GM18858 (cell line): ENCODE data around the gene SLC6A9.

Experiments
- ATAC-seq: cut with Tn5 transposase; IDR thresholded peaks from one replicate; pipeline ENCODE4 v1.9.1; 2021; ENCODE audit not compliant: unreplicated experiment

The SLC6A9 gene

GRCh38 chr1:44048532-44049215, 17.4 kb upstream of the SLC6A9 start:
- ATAC-seq, result no peak

- no peak for ATAC-seq
Observed at GRCh38 chr1:44047131-44047530, 15.9 kb upstream of the SLC6A9 start.

GRCh38 chr1:44045064-44045463, 13.8 kb upstream of the SLC6A9 start:
- ATAC-seq, result no peak

- no peak for ATAC-seq
Observed at GRCh38 chr1:44044071-44044801, 13.0 kb upstream of the SLC6A9 start.

- no peak for ATAC-seq
Observed at GRCh38 chr1:44043176-44044070, 12.2 kb upstream of the SLC6A9 start.

- ATAC-seq, result no peak
Observed at GRCh38 chr1:44040846-44041245, 9.6 kb upstream of the SLC6A9 start.

- ATAC-seq, result no peak
Observed at GRCh38 chr1:44040418-44040817, 9.2 kb upstream of the SLC6A9 start.

- no peak for ATAC-seq
Observed at GRCh38 chr1:44038876-44039657, 7.8 kb upstream of the SLC6A9 start.

- ATAC-seq, result no peak
Observed at GRCh38 chr1:44037154-44037553, 5.9 kb upstream of the SLC6A9 start.

GRCh38 chr1:44036409-44037139, 5.3 kb upstream of the SLC6A9 start:
- no peak for ATAC-seq

- no peak for ATAC-seq
Observed at GRCh38 chr1:44035726-44036408, 4.6 kb upstream of the SLC6A9 start.

GRCh38 chr1:44034976-44035716, 3.9 kb upstream of the SLC6A9 start:
- no peak for ATAC-seq

GRCh38 chr1:44034423-44034822, 3.2 kb upstream of the SLC6A9 start:
- no peak for ATAC-seq

- no peak for ATAC-seq
Observed at GRCh38 chr1:44033756-44034155, 2.5 kb upstream of the SLC6A9 start.

- no peak for ATAC-seq
Observed at GRCh38 chr1:44033041-44033575, 1.8 kb upstream of the SLC6A9 start.

- ATAC-seq, result no peak
Observed at GRCh38 chr1:44032170-44032790, 1.0 kb upstream of the SLC6A9 start.

- peak; percentile 16 for ATAC-seq
Observed at GRCh38 chr1:44030605-44031251, 534 bp downstream of the SLC6A9 start.
